HepG2 (cell line): Measurements from ENCODE around the gene ODC1. TPM values are rescaled to one million over a fixed set of nuclear protein-coding genes. Genes with fewer than 3 reads are reported as not detected.

Source experiments
- ARID5B ChIP-seq: IDR thresholded peaks from 2 replicates; pipeline ENCODE4 v1.4.0; 2020; ENCODE audit warnings: mild to moderate bottlenecking, missing genetic modification reagents
- CREB1 ChIP-seq, 2 experiments: fragments of 450-650 bp in 1 of 2; IDR thresholded peaks; 2 replicates each; pipeline ENCODE4 v1.6.1; 2016 to 2017; ENCODE audit warnings: control low read depth in 1 of 2, mild to moderate bottlenecking in 1 of 2, missing compliant biosample characterization in 1 of 2, missing genetic modification characterization in 1 of 2
- KLF15 ChIP-seq: sonication (generic); formaldehyde crosslinking; IDR thresholded peaks from 2 replicates; pipeline ENCODE4 v1.8.1; 2023; ENCODE audit warnings: borderline replicate concordance, mild to moderate bottlenecking, inconsistent platforms, missing genetic modification reagents, mixed read lengths
- KLF9 ChIP-seq: IDR thresholded peaks from 2 replicates; pipeline ENCODE4 v1.6.1; 2016; ENCODE audit warnings: low read depth
- MXD4 ChIP-seq: IDR thresholded peaks from 2 replicates; pipeline ENCODE4 v1.6.1; 2016; ENCODE audit warnings: mild to moderate bottlenecking, missing biosample characterization, missing genetic modification reagents
- POLR2G ChIP-seq: fragments of 200-400 bp; formaldehyde crosslinking; IDR thresholded peaks from 2 replicates; pipeline ENCODE4 v1.6.1; 2018; ENCODE audit warnings: mild to moderate bottlenecking, low read depth, low read length, moderate library complexity
- RBM39 ChIP-seq: fragments of 200-400 bp; formaldehyde crosslinking; IDR thresholded peaks from one replicate; pipeline ENCODE4 v1.6.1; 2018; ENCODE audit warnings: antibody characterized with exemption, mild to moderate bottlenecking, low read depth, low read length; ENCODE audit not compliant: poor library complexity, severe bottlenecking
- TP53 ChIP-seq: sonication (generic); formaldehyde crosslinking; conservative IDR thresholded peaks from 2 replicates; pipeline ENCODE4 v1.4.0; 2020; ENCODE audit warnings: missing genetic modification reagents
- ZEB1 ChIP-seq: IDR thresholded peaks from 2 replicates; pipeline ENCODE4 v1.6.1; 2012; ENCODE audit warnings: mild to moderate bottlenecking, low read depth, inconsistent platforms; ENCODE audit not compliant: insufficient replicate concordance
- ZFP41 ChIP-seq: sonication (generic); formaldehyde crosslinking; IDR thresholded peaks from 2 replicates; pipeline ENCODE4 v1.4.0; 2020; ENCODE audit warnings: mild to moderate bottlenecking, missing genetic modification reagents, borderline replicate concordance
- ZNF296 ChIP-seq: sonication (generic); formaldehyde crosslinking; conservative IDR thresholded peaks from 2 replicates; pipeline ENCODE4 v1.5.0; 2020; ENCODE audit warnings: mild to moderate bottlenecking, missing genetic modification reagents
- ZNF329 ChIP-seq: sonication (generic); formaldehyde crosslinking; IDR thresholded peaks from 2 replicates; pipeline ENCODE4 v1.9.0; 2021; ENCODE audit warnings: low read depth, mild to moderate bottlenecking, missing genetic modification reagents
- ZNF333 ChIP-seq: sonication (generic); formaldehyde crosslinking; IDR thresholded peaks from 2 replicates; pipeline ENCODE4 v1.4.0; 2020; ENCODE audit warnings: mild to moderate bottlenecking, missing genetic modification reagents, borderline replicate concordance
- ZNF562 ChIP-seq: sonication (generic); formaldehyde crosslinking; IDR thresholded peaks from 2 replicates; pipeline ENCODE4 v1.8.0; 2022; ENCODE audit warnings: missing genetic modification reagents, borderline replicate concordance
- ZNF691 ChIP-seq: sonication (generic); formaldehyde crosslinking; IDR thresholded peaks from 2 replicates; pipeline ENCODE4 v1.4.0; 2020; ENCODE audit warnings: missing genetic modification reagents, low read depth, mild to moderate bottlenecking, borderline replicate concordance
- ZSCAN25 ChIP-seq: sonication (generic); formaldehyde crosslinking; IDR thresholded peaks from 2 replicates; pipeline ENCODE4 v1.8.0; 2022; ENCODE audit warnings: mild to moderate bottlenecking, missing genetic modification reagents
- ZSCAN5A ChIP-seq: sonication (generic); formaldehyde crosslinking; IDR thresholded peaks from 2 replicates; pipeline ENCODE4 v1.8.0; 2022; ENCODE audit warnings: mild to moderate bottlenecking, missing genetic modification reagents, borderline replicate concordance
- polyA plus RNA-seq, 8 experiments: library from polyadenylated mRNA; depleted of rRNA in 3 of 8; stranded (reverse) in 7 of 8; unstranded in 1 of 8; fragments of >200 nt; fragmentation: Illumina TruSeq in 4 of 8; extraction: Trizol in 4 of 8; gene quantifications; 2 replicates each; pipeline versions ENCODE4 v1.2.1 to v1.2.3, GENCODE V29; 2011 to 2016; ENCODE audit warnings: low read depth in 4 of 8, missing spikeins in 1 of 8, mixed read lengths in 1 of 8; ENCODE audit not compliant: insufficient read depth in 1 of 8
- total RNA-seq, 5 experiments: library from RNA; depleted of rRNA; stranded (reverse); fragments of >200 nt; fragmentation: Illumina TruSeq; extraction: Trizol; gene quantifications; 2 replicates each; pipeline ENCODE4 v1.2.3, GENCODE V29; 2016; ENCODE audit warnings: low read depth in 1 of 5

Gene ODC1
- total and polyA plus RNA-seq, 2 of the 13 experiments (the other 11 are each of a cell fraction or from before 2014, with no cell fraction given) = 142 to 371 TPM

- peak; percentile 78 for TF ChIP-seq ZSCAN25 (CRISPR knock-in tag)
- TF ChIP-seq ZNF329 (CRISPR knock-in tag) = peak; percentile 96
- peak; percentile 2 for TF ChIP-seq RBM39
- TF ChIP-seq ZSCAN5A (CRISPR knock-in tag) = peak; percentile 82; the same call in 1 of the 2 replicates
- peak; percentile 43; the same call in 1 of the 2 replicates for TF ChIP-seq ZFP41
- TF ChIP-seq MXD4 (CRISPR knock-in tag) = peak; percentile 97
- TF ChIP-seq KLF15 (CRISPR knock-in tag) = peak; percentile 65; the same call in 1 of the 2 replicates
- TF ChIP-seq ARID5B = no peak
- peak; percentile 80; the same call in 1 of the 2 replicates for TF ChIP-seq ZNF333 (CRISPR knock-in tag)
- TF ChIP-seq ZNF562 (CRISPR knock-in tag) = peak; percentile 96; the same call in 1 of the 2 replicates
- TF ChIP-seq TP53 (CRISPR knock-in tag) = no peak
- TF ChIP-seq POLR2G = peak; percentile 62; the same call in 1 of the 2 replicates
- peak; percentile 95 for TF ChIP-seq ZNF691 (CRISPR knock-in tag)
- no peak for TF ChIP-seq ZEB1
- TF ChIP-seq CREB1 (IDR thresholded peaks at IDR 0.05) = peak; percentile 2; the same call in 1 of the 2 replicates
- no peak for TF ChIP-seq CREB1 (CRISPR knock-in tag; IDR thresholded peaks at IDR 0.05)
- no peak for TF ChIP-seq ZNF296 (CRISPR knock-in tag)
- no peak for TF ChIP-seq KLF9
Measured at GRCh38 chr2:10447895-10448575, at the start of gene ODC1 (continued).
